GM11168 (cell line): ENCODE data around the gene TOX2.

ENCODE experiments used
- in situ Hi-C: fragments of 300-500 bp; cut with MboI; formaldehyde crosslinking; loops from one replicate; pipeline ENCODE4 v1.12.0; 2022; ENCODE audit warnings: low sequenced_read_pairs; ENCODE audit not compliant: unreplicated experiment

TOX2 gene

GRCh38 chr20:43973671-43974450 lies 59.2 kb downstream of the TOX2 start:
- in situ Hi-C loops, result no loop called here

- in situ Hi-C loops, result no loop called here
Observed at GRCh38 chr20:43974695-43975094, 60.0 kb downstream of the TOX2 start.

- in situ Hi-C loops, result no loop called here
Observed at GRCh38 chr20:43975096-43975768, 60.6 kb downstream of the TOX2 start.

GRCh38 chr20:43976547-43976946 lies 61.9 kb downstream of the TOX2 start:
- in situ Hi-C loops, result no loop called here

- in situ Hi-C loops, result no loop called here
Observed at GRCh38 chr20:43977252-43977651, 62.6 kb downstream of the TOX2 start.

- in situ Hi-C loops, result no loop called here
Observed at GRCh38 chr20:43977962-43978361, 63.3 kb downstream of the TOX2 start.

- in situ Hi-C loops, result no loop called here
Observed at GRCh38 chr20:43979576-43980105, 65.0 kb downstream of the TOX2 start.

GRCh38 chr20:43981540-43981939 lies 66.9 kb downstream of the TOX2 start:
- in situ Hi-C loops, result no loop called here

GRCh38 chr20:43982016-43982415 lies 67.4 kb downstream of the TOX2 start:
- in situ Hi-C loops, result no loop called here

- in situ Hi-C loops, result no loop called here
Observed at GRCh38 chr20:43982886-43983285, 68.2 kb downstream of the TOX2 start.

- in situ Hi-C loops, result no loop called here
Observed at GRCh38 chr20:43983359-43983758, 68.7 kb downstream of the TOX2 start.

GRCh38 chr20:43983904-43984361 lies 69.3 kb downstream of the TOX2 start:
- in situ Hi-C loops, result no loop called here

GRCh38 chr20:43984587-43984986 lies 69.9 kb downstream of the TOX2 start:
- in situ Hi-C loops, result no loop called here

GRCh38 chr20:43985121-43985520 lies 70.5 kb downstream of the TOX2 start:
- in situ Hi-C loops, result no loop called here

GRCh38 chr20:43985608-43986316 lies 71.1 kb downstream of the TOX2 start:
- in situ Hi-C loops, result no loop called here

- in situ Hi-C loops, result no loop called here
Observed at GRCh38 chr20:43987018-43987417, 72.4 kb downstream of the TOX2 start.

- in situ Hi-C loops, result no loop called here
Observed at GRCh38 chr20:43987531-43987930, 72.9 kb downstream of the TOX2 start.

GRCh38 chr20:43988451-43988850 lies 73.8 kb downstream of the TOX2 start:
- in situ Hi-C loops, result no loop called here

GRCh38 chr20:43988867-43989266 lies 74.2 kb downstream of the TOX2 start:
- in situ Hi-C loops, result no loop called here

- in situ Hi-C loops, result no loop called here
Observed at GRCh38 chr20:43991261-43991660, 76.6 kb downstream of the TOX2 start.

GRCh38 chr20:43991982-43992381 lies 77.3 kb downstream of the TOX2 start:
- in situ Hi-C loops, result no loop called here
